K562 (cell line): ENCODE measurements around the gene PRR11. TPM values are rescaled to one million over a fixed set of nuclear protein-coding genes. Genes with fewer than 3 reads are reported as not detected.
A peak's percentile ranks its signal among the peaks of the same experiment; 100 is the strongest.

Source experiments
- ATAC-seq: fragments of 200-7000 bp; cut with Tn5 transposase; 3 replicates; pipeline ENCODE4 v1.9.1; 2020; ENCODE audit warnings: moderate library complexity
- BruUV-seq: library from RNA; stranded (reverse); fragments of 400-500 nt; replicated peaks from 2 replicates; lab custom pipeline; 2021; lab: Mats Ljungman, UMichigan
- CTCF ChIA-PET: fragments of 300-600 bp; formaldehyde crosslinking; extraction: SDS; loops from one replicate; lab custom pipeline; 2021; ENCODE audit warnings: low intra/inter-chr PET ratio; lab: Yijun Ruan, JAX
- POLR2A ChIA-PET: fragments of 300-600, 350-650 bp; sonication (Branson Sonifier 250); formaldehyde crosslinking; extraction: SDS; loops from one replicate; lab custom pipeline; 2021; ENCODE audit warnings: antibody characterized with exemption, inconsistent platforms; lab: Yijun Ruan, JAX
- DNase-seq, 4 experiments: peaks; one replicate each; pipeline versions ENCODE4 v3.0.0 to v3.0.0-alpha.2; 2011 to 2018; ENCODE audit warnings: low spot score in 3 of 4, mixed read lengths in 3 of 4; ENCODE audit errors: extremely low read depth in 1 of 4
- FAIRE-seq: peaks from 2 replicates; lab custom pipeline; 2011; peaks lifted over from hg19 to GRCh38; lab: Jason Lieb, UNC
- H2AFZ ChIP-seq: 2 replicates; pipeline ENCODE4 v1.6.0; 2011; ENCODE audit warnings: low read depth, low read length, control low read depth, inconsistent platforms
- H3K27ac ChIP-seq: fragments of 200-600 bp; 3 replicates; pipeline ENCODE4 v1.8.0; 2011; ENCODE audit warnings: low read depth, mild to moderate bottlenecking, control low read depth, inconsistent platforms, low read length, moderate library complexity, mixed read lengths; ENCODE audit errors: extremely low read depth
- H3K27me3 ChIP-seq, 2 experiments: fragments of 300-600 bp in 1 of 2; 2 replicates in 1 of 2; 3 replicates in 1 of 2; pipeline versions ENCODE4 v1.6.0 to v1.8.0; 2011; ENCODE audit warnings: inconsistent platforms in 2 of 2, low read length in 2 of 2, mild to moderate bottlenecking in 1 of 2, mixed read lengths in 1 of 2, moderate library complexity in 1 of 2; ENCODE audit not compliant: control insufficient read depth in 2 of 2, insufficient read depth in 2 of 2
- H3K36me3 ChIP-seq: fragments of 300-600 bp; 3 replicates; pipeline ENCODE4 v1.8.0; 2011; ENCODE audit warnings: mild to moderate bottlenecking, low read length, inconsistent platforms; ENCODE audit not compliant: control insufficient read depth, insufficient read depth
- H3K4me1 ChIP-seq, 2 experiments: fragments of 200-600 bp in 1 of 2; replicated peaks in 1 of 2; 2 replicates in 1 of 2; 3 replicates in 1 of 2; pipeline versions ENCODE4 v1.5.1 to v1.8.0; 2011; ENCODE audit warnings: inconsistent platforms in 2 of 2, low read length in 2 of 2, mild to moderate bottlenecking in 1 of 2, mixed read lengths in 1 of 2, moderate library complexity in 1 of 2; ENCODE audit not compliant: control insufficient read depth in 2 of 2, insufficient read depth in 2 of 2
- H3K4me2 ChIP-seq: 2 replicates; pipeline ENCODE4 v1.6.1; 2011; ENCODE audit warnings: low read length, control low read depth, inconsistent platforms, mixed read lengths; ENCODE audit not compliant: insufficient read depth
- H3K4me3 ChIP-seq: fragments of 200-600 bp; sonication (generic), shearing (Covaris generic); 2 replicates; pipeline ENCODE4 v1.5.1; 2016; ENCODE audit warnings: control low read depth, inconsistent platforms
- H3K79me2 ChIP-seq: fragments of 200-600 bp; 3 replicates; pipeline ENCODE4 v1.8.0; 2011; ENCODE audit warnings: low read length, inconsistent platforms; ENCODE audit not compliant: control insufficient read depth, insufficient read depth
- H3K9ac ChIP-seq, 2 experiments: 2 replicates each; pipeline versions ENCODE4 v1.6.0 to v1.6.1; 2011; ENCODE audit warnings: low read depth in 2 of 2, low read length in 2 of 2, control low read depth in 1 of 2, inconsistent platforms in 1 of 2, mild to moderate bottlenecking in 1 of 2, mixed read lengths in 1 of 2; ENCODE audit not compliant: insufficient read depth in 1 of 2
- H3K9me1 ChIP-seq: one replicate; pipeline ENCODE4 v1.6.0; 2011; ENCODE audit warnings: inconsistent platforms, mild to moderate bottlenecking, low read length, moderate library complexity; ENCODE audit not compliant: control insufficient read depth, insufficient read depth
- H3K9me3 ChIP-seq: replicated peaks from 2 replicates; pipeline ENCODE4 v1.5.1; 2011; ENCODE audit warnings: low read depth, low read length, inconsistent platforms; ENCODE audit not compliant: control insufficient read depth, insufficient read depth
- H4K20me1 ChIP-seq: replicated peaks from 2 replicates; pipeline ENCODE4 v1.6.1; 2011; ENCODE audit warnings: low read length, inconsistent platforms, mixed read lengths; ENCODE audit not compliant: control insufficient read depth, insufficient read depth
- HDAC2 ChIP-seq: fragments of 450-650 bp; IDR thresholded peaks from 2 replicates; pipeline ENCODE4 v1.6.1; 2016; ENCODE audit warnings: mild to moderate bottlenecking
- HES1 ChIP-seq: fragments of 450-650 bp; IDR thresholded peaks from 2 replicates; pipeline ENCODE4 v1.6.1; 2016; ENCODE audit warnings: low read depth, mild to moderate bottlenecking, moderate library complexity
- KLF13 ChIP-seq: fragments of 450-650 bp; IDR thresholded peaks from 2 replicates; pipeline ENCODE4 v1.6.1; 2016; ENCODE audit warnings: missing genetic modification characterization, low read depth, mild to moderate bottlenecking, missing compliant biosample characterization, moderate library complexity, borderline replicate concordance
- LEF1 ChIP-seq: fragments of 450-650 bp; IDR thresholded peaks from 2 replicates; pipeline ENCODE4 v1.6.1; 2016; ENCODE audit warnings: mild to moderate bottlenecking
- NFIX ChIP-seq: fragments of 250-450 bp; sonication (Bioruptor Pico); IDR thresholded peaks from 2 replicates; pipeline ENCODE4 v1.4.0; 2020; ENCODE audit warnings: low read depth, mild to moderate bottlenecking, moderate library complexity
- PHF8 ChIP-seq: fragments of 200-600 bp; sonication (generic); IDR thresholded peaks from 2 replicates; pipeline ENCODE4 v1.6.1; 2012; ENCODE audit warnings: mixed run types, mild to moderate bottlenecking, inconsistent platforms, low read length, moderate library complexity, borderline replicate concordance
- ZNF146 ChIP-seq: IDR thresholded peaks from one replicate; pipeline ENCODE4 v1.6.1; 2018; ENCODE audit warnings: missing compliant biosample characterization; ENCODE audit not compliant: unreplicated experiment
- WGBS: fragments of 100-300 bp; shearing (Covaris generic); methylation state at CpG from one replicate; pipeline ENCODE4 v1.1.6; 2016; ENCODE audit warnings: low coverage, mixed read lengths; ENCODE audit not compliant: insufficient coverage; ENCODE audit errors: missing lambda C conversion rate; 5-methylcytosine and 5-hydroxymethylcytosine counted together
- in situ Hi-C: fragments of 300-500 bp; cut with MboI; formaldehyde crosslinking; loops from 4 replicates; pipeline ENCODE4 v1.15.0; 2018; ENCODE audit warnings: inconsistent platforms, mixed read lengths
- intact Hi-C: fragments of 100-400 bp; cut with micrococcal nuclease; formaldehyde crosslinking; loops from 2 replicates; pipeline ENCODE4 v1.14.2; 2022
- polyA plus RNA-seq, 8 experiments: library from polyadenylated mRNA; depleted of rRNA in 4 of 8; stranded (reverse) in 5 of 8; unstranded in 3 of 8; fragments of >200 nt; fragmentation: Nextera tagmentation in 2 of 8; fragmentation: Illumina TruSeq in 1 of 8; extraction: Ambion mirVana in 2 of 8; extraction: Trizol in 1 of 8; gene quantifications; 2 replicates each; pipeline versions ENCODE4 v1.2.1 to v1.2.3, GENCODE V29; 2011 to 2014; ENCODE audit warnings: inconsistent platforms in 1 of 8, missing spikeins in 1 of 8
- total RNA-seq, 7 experiments: library from RNA; depleted of rRNA in 6 of 7; stranded (reverse); fragments of >200 nt in 6 of 7; fragmentation: Illumina TruSeq in 2 of 7; extraction: Trizol in 2 of 7; gene quantifications; 2 replicates each; pipeline versions ENCODE4 v1.2.1 to v1.2.3, GENCODE V29; 2011 to 2021; ENCODE audit warnings: low replicate concordance in 1 of 7
- TF ChIP-seq, protein P1 (sequence below): fragments of 450-650 bp; formaldehyde crosslinking; IDR thresholded peaks from 2 replicates; pipeline ENCODE4 v1.4.0; 2020; ENCODE audit warnings: mild to moderate bottlenecking, moderate library complexity
- TF ChIP-seq, protein P2 (sequence below): fragments of 450-650 bp; formaldehyde crosslinking; conservative IDR thresholded peaks from 2 replicates; pipeline ENCODE4 v1.4.0; 2022; ENCODE audit warnings: mild to moderate bottlenecking, missing genetic modification characterization

The PRR11 gene
- total and polyA plus RNA-seq, 9 of the 15 experiments (the other 6 are each of a cell fraction or from before 2014, with no cell fraction given): 13.3 to 75.2 (median 46.4) TPM

- FAIRE-seq: no peak
- 0% methylated on average over 1 of the region's 1 CpG for WGBS
- POLR2A ChIA-PET: interaction anchor here (0.6 to 3.5 kb wide), 3 partner anchors 25 to 474 kb away, joined by 4 to 18 read pairs (median 5); partner anchors contain the start of gene TRIM37
Observed at GRCh38 chr17:59152925-59153324, 2.6 kb upstream of the PRR11 start.

More at GRCh38 chr17:59152925-59153324, 2.6 kb upstream of the PRR11 start:
- BruUV-seq: no TSS peak
- no peaks in the 10 kb centered on the region for H4K20me1 ChIP-seq
- no peak for TF ChIP-seq PHF8
- TF ChIP-seq KLF13: no peak
- no peak for TF ChIP-seq NFIX
- TF ChIP-seq HDAC2: no peak
- TF ChIP-seq ZNF146 (CRISPR knock-in tag): no peak
- no peak for TF ChIP-seq LEF1
- TF ChIP-seq HES1: no peak
- TF ChIP-seq, protein P1, sequence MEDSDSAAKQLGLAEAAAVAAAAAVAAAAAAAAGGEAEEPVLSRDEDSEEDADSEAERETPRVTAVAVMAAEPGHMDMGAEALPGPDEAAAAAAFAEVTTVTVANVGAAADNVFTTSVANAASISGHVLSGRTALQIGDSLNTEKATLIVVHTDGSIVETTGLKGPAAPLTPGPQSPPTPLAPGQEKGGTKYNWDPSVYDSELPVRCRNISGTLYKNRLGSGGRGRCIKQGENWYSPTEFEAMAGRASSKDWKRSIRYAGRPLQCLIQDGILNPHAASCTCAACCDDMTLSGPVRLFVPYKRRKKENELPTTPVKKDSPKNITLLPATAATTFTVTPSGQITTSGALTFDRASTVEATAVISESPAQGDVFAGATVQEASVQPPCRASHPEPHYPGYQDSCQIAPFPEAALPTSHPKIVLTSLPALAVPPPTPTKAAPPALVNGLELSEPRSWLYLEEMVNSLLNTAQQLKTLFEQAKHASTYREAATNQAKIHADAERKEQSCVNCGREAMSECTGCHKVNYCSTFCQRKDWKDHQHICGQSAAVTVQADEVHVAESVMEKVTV: no peak
- TF ChIP-seq, protein P2, sequence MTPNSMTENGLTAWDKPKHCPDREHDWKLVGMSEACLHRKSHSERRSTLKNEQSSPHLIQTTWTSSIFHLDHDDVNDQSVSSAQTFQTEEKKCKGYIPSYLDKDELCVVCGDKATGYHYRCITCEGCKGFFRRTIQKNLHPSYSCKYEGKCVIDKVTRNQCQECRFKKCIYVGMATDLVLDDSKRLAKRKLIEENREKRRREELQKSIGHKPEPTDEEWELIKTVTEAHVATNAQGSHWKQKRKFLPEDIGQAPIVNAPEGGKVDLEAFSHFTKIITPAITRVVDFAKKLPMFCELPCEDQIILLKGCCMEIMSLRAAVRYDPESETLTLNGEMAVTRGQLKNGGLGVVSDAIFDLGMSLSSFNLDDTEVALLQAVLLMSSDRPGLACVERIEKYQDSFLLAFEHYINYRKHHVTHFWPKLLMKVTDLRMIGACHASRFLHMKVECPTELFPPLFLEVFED (CRISPR knock-in tag): no peak
- H3K27me3 ChIP-seq: no peaks in the 10 kb centered on the region
- H3K4me3 ChIP-seq: peak overlapping the region; percentile 69
- no peaks in the 10 kb centered on the region for H3K9me3 ChIP-seq
- peaks cover 13% of the 10 kb centered on the region; the same call in 2 of the 3 replicates for H3K36me3 ChIP-seq
- peak overlapping the region; percentile 93; the same call in 2 of the 3 replicates for H3K27ac ChIP-seq
- in situ Hi-C loops: no loop called here
- H3K9ac ChIP-seq: peak overlapping the region in 1 of 2 experiments; percentile 92; a peak in 3 of 4 replicates
- intact Hi-C loops: no loop called here
- H3K79me2 ChIP-seq: peaks cover 93% of the 10 kb centered on the region
- no peak overlapping the region for H2AFZ ChIP-seq
- peaks cover 13 to 20% of the 10 kb centered on the region in 2 experiments; a peak in 4 of 5 replicates for H3K4me1 ChIP-seq
- no peaks in the 10 kb centered on the region for H3K9me1 ChIP-seq
- CTCF ChIA-PET: no interaction called here
- ATAC-seq (no peak), DNase-seq (no peak)
- peak overlapping the region; percentile 90; the same call in 1 of the 2 replicates for H3K4me2 ChIP-seq
